Osteoblast (primary cell): ENCODE measurements around the gene RARB. TPM values are rescaled to one million over a fixed set of nuclear protein-coding genes. Genes with fewer than 3 reads are reported as not detected.

Source experiments
- DNase-seq: peaks from one replicate; pipeline ENCODE4 v3.0.0; 2011; ENCODE audit warnings: low spot score, mixed read lengths; ENCODE audit not compliant: insufficient read length; ENCODE audit errors: missing footprints
- H2AFZ ChIP-seq: 2 replicates; pipeline ENCODE4 v1.6.0; 2011; ENCODE audit warnings: mild to moderate bottlenecking, low read length
- H3K27ac ChIP-seq: 2 replicates; pipeline ENCODE4 v1.5.1; 2011; ENCODE audit warnings: mild to moderate bottlenecking, low read depth, low read length, moderate library complexity
- H3K27me3 ChIP-seq: 2 replicates; pipeline ENCODE4 v1.6.0; 2012; ENCODE audit warnings: mild to moderate bottlenecking, control low read depth, inconsistent platforms, low read length, moderate library complexity; ENCODE audit not compliant: insufficient read depth
- H3K36me3 ChIP-seq: 2 replicates; pipeline ENCODE4 v1.5.1; 2011; ENCODE audit warnings: mild to moderate bottlenecking, low read length, control low read depth, moderate library complexity; ENCODE audit not compliant: insufficient read depth
- H3K4me1 ChIP-seq: 2 replicates; pipeline ENCODE4 v1.5.1; 2011; ENCODE audit warnings: mild to moderate bottlenecking, low read length, control low read depth, moderate library complexity; ENCODE audit not compliant: insufficient read depth
- H3K4me2 ChIP-seq: 2 replicates; pipeline ENCODE4 v1.6.0; 2011; ENCODE audit warnings: mild to moderate bottlenecking, low read length; ENCODE audit not compliant: insufficient read depth
- H3K4me3 ChIP-seq: fragments of 200-600 bp; sonication (generic); 3 replicates; pipeline ENCODE4 v1.5.1; 2012; ENCODE audit warnings: mild to moderate bottlenecking, low read length, inconsistent platforms; ENCODE audit not compliant: insufficient read depth
- H3K79me2 ChIP-seq: 2 replicates; pipeline ENCODE4 v1.6.0; 2012; ENCODE audit warnings: mild to moderate bottlenecking, low read length, control low read depth, inconsistent platforms; ENCODE audit not compliant: insufficient read depth
- H3K9me3 ChIP-seq: 2 replicates; pipeline ENCODE4 v1.5.1; 2011; ENCODE audit warnings: low read depth, low read length, control low read depth
- H4K20me1 ChIP-seq: 2 replicates; pipeline ENCODE4 v1.6.0; 2012; ENCODE audit warnings: mild to moderate bottlenecking, low read length, control low read depth; ENCODE audit not compliant: insufficient read depth
- CTCF ChIP-seq: IDR thresholded peaks from 2 replicates; pipeline ENCODE4 v1.5.1; 2011; ENCODE audit warnings: mild to moderate bottlenecking, low read depth, low read length, moderate library complexity; ENCODE audit errors: extremely low read depth
- total RNA-seq: library from RNA; depleted of rRNA; stranded (reverse); fragments of >200 nt; gene quantifications from 2 replicates; pipeline ENCODE4 v1.2.3, GENCODE V29; 2012

Gene RARB
- total RNA-seq, 1 donor, result 7.6 TPM

DNA sequence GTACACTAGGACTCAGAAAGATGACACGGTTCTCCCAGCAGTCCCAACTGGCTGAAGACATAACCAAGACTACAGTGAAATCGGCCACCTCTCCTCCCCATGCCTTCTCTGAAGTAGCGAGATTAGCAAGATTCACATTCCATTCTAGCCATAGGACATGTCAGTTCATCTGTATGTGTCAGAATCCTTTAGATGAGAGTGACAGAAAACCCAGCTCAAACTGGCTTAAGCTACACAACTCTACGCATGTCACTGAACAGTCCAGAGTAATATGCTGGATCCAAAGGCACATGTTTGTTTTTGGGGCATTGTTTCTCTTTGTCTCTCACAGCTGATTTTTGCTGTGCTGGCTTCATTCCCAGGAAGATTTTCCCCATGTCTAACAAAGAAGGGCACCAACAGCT lies 75.8 kb downstream of the RARB start:
- Histone ChIP-seq H3K4me2 (peak overlapping the region; percentile 55), H3K27me3 (no peaks in the 10 kb centered on the region), H3K27ac (peak overlapping the region; percentile 37), H3K4me3 (no peak overlapping the region), H4K20me1 (no peaks in the 10 kb centered on the region), H3K4me1 (peaks cover 31% of the 10 kb centered on the region), H2AFZ (peak overlapping the region; percentile 54), H3K9me3 (no peaks in the 10 kb centered on the region), H3K36me3 (peaks cover 11% of the 10 kb centered on the region), H3K79me2 (no peaks in the 10 kb centered on the region)
- no peak for TF ChIP-seq CTCF
- no peak for DNase-seq

GRCh38 chr3:25505581-25505980 lies 77.5 kb downstream of the RARB start:
- DNase-seq, result no peak

GRCh38 chr3:25507811-25508210 lies 79.7 kb downstream of the RARB start:
- Histone ChIP-seq H3K36me3 (no peaks in the 10 kb centered on the region), H3K79me2 (no peaks in the 10 kb centered on the region), H3K27me3 (no peaks in the 10 kb centered on the region), H3K4me2 (no peak overlapping the region), H4K20me1 (no peaks in the 10 kb centered on the region), H3K4me3 (no peak overlapping the region), H3K27ac (peak overlapping the region; percentile 82), H3K9me3 (no peaks in the 10 kb centered on the region), H2AFZ (no peak overlapping the region), H3K4me1 (peaks cover 36% of the 10 kb centered on the region)
- TF ChIP-seq CTCF, result no peak
- DNase-seq, result no peak

More at GRCh38 chr3:25505581-25505980, 77.5 kb downstream of the RARB start:
- Histone ChIP-seq H3K4me1 (peaks cover 39% of the 10 kb centered on the region), H3K4me2 (no peak overlapping the region), H4K20me1 (no peaks in the 10 kb centered on the region), H3K27me3 (no peaks in the 10 kb centered on the region), H3K27ac (no peak overlapping the region), H3K79me2 (no peaks in the 10 kb centered on the region), H3K4me3 (no peak overlapping the region), H2AFZ (no peak overlapping the region), H3K36me3 (peaks cover 11% of the 10 kb centered on the region), H3K9me3 (no peaks in the 10 kb centered on the region)
- TF ChIP-seq CTCF, result no peak

- Histone ChIP-seq H3K4me1 (peaks cover 30% of the 10 kb centered on the region), H3K4me3 (no peak overlapping the region), H3K4me2 (no peak overlapping the region), H2AFZ (no peak overlapping the region), H3K9me3 (no peaks in the 10 kb centered on the region), H3K27me3 (no peaks in the 10 kb centered on the region), H3K27ac (peak overlapping the region; percentile 82), H4K20me1 (no peaks in the 10 kb centered on the region), H3K36me3 (no peaks in the 10 kb centered on the region), H3K79me2 (no peaks in the 10 kb centered on the region)
- no peak for TF ChIP-seq CTCF
- no peak for DNase-seq
These were observed 80.4 kb downstream of the RARB start for GRCh38 chr3:25508433-25508832.
